GM18520 (cell line): ENCODE data around the gene CTU2.

Experiments used
- ATAC-seq: cut with Tn5 transposase; IDR thresholded peaks from one replicate; pipeline ENCODE4 v1.9.1; 2021; ENCODE audit not compliant: unreplicated experiment

The CTU2 gene

GRCh38 chr16:88759976-88760350 lies 53.7 kb downstream of the CTU2 start:
- ATAC-seq: no peak

GRCh38 chr16:88760424-88761142 lies 54.3 kb downstream of the CTU2 start:
- no peak for ATAC-seq

- ATAC-seq: no peak
Observed at GRCh38 chr16:88761143-88761534, 54.8 kb downstream of the CTU2 start.

GRCh38 chr16:88761830-88762229 lies 55.5 kb downstream of the CTU2 start:
- no peak for ATAC-seq

- ATAC-seq: no peak
Observed at GRCh38 chr16:88762258-88762870, 56.1 kb downstream of the CTU2 start.

GRCh38 chr16:88762941-88763340 lies 56.6 kb downstream of the CTU2 start:
- ATAC-seq: no peak

- no peak for ATAC-seq
Observed at GRCh38 chr16:88763502-88764053, 57.3 kb downstream of the CTU2 start.

GRCh38 chr16:88764080-88764479 lies 57.8 kb downstream of the CTU2 start:
- no peak for ATAC-seq

- ATAC-seq: no peak
Observed at GRCh38 chr16:88764913-88765349, 58.6 kb downstream of the CTU2 start.
